Measurements from ENCODE around the gene SURF4. TPM values are rescaled to one million over a fixed set of nuclear protein-coding genes. Genes with fewer than 3 reads are reported as not detected.

Gene SURF4
- total and polyA plus RNA-seq, 2 of the 13 experiments (the other 11 are each of a cell fraction or from before 2014, with no cell fraction given) = 220 to 265 TPM

DNA sequence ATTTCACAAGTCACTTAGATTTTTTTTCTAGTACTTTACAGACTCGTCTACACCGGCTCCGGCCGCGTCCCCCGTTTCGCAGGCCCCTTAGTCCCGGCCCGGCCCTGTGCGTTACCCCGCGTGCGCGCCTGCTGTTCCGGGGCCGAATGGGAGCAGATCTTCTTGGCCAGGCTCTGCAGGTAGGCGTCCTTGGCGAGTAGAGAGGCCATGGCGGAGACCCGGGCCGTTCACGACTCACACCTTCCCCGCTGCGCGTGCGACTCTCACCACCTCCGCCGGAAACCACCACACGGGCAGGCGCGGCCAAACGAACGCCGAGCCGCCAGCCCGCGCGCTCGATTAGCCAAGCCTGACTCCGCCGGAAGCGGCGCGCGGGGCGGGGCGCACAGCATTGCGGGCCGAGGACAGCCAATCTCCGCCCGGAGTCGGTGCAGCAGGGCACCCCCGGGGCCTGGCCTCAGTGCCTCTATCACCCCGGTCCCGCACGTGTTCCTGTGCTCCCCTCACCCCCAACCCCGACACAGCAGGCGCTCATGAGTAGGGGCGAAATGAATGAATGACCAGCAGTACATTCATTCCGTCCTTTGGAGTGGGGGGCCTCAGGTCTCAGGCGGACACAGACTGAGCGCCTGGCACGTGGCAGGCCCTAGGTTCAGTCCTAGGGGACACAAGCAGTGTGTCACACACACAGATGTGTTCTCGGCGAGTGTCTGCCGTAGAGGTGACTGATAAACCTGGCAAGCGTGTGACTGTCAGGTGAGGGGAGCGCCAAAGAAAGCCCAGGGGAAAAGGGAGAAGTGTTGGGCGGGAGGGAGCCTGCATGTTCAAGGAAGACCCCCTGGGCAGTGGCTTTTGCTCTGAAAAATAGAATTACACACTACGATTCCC is 39.7 kb downstream of the SURF4 start, which contains the start of gene SURF6 (continued):
- TF ChIP-seq NFIB (CRISPR knock-in tag; IDR thresholded peaks at IDR 0.05; ENCODE audit: borderline replicate concordance) (0 out of 2 replicates have a peak, but pooled peaks have one; percentile 53), TBX2 (CRISPR knock-in tag; IDR thresholded peaks at IDR 0.05; ENCODE audit: borderline replicate concordance) (peak; percentile 99), ZFP37 (CRISPR knock-in tag; IDR thresholded peaks at IDR 0.05; ENCODE audit: borderline replicate concordance) (peak; percentile 82), PCBP1 (IDR thresholded peaks at IDR 0.05; ENCODE audit: borderline replicate concordance, low read depth, low read length) (no peak), ZBTB21 (CRISPR knock-in tag; IDR thresholded peaks at IDR 0.05) (peak; percentile 32; the same call in 1 of the 2 replicates), NFIC (IDR thresholded peaks at IDR 0.05; ENCODE audit: low read length) (no peak)
- TF ChIP-seq, protein P1, sequence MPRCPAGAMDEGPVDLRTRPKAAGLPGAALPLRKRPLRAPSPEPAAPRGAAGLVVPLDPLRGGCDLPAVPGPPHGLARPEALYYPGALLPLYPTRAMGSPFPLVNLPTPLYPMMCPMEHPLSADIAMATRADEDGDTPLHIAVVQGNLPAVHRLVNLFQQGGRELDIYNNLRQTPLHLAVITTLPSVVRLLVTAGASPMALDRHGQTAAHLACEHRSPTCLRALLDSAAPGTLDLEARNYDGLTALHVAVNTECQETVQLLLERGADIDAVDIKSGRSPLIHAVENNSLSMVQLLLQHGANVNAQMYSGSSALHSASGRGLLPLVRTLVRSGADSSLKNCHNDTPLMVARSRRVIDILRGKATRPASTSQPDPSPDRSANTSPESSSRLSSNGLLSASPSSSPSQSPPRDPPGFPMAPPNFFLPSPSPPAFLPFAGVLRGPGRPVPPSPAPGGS (CRISPR knock-in tag; IDR thresholded peaks at IDR 0.05) = peak; percentile 82
- TF ChIP-seq, protein P2, sequence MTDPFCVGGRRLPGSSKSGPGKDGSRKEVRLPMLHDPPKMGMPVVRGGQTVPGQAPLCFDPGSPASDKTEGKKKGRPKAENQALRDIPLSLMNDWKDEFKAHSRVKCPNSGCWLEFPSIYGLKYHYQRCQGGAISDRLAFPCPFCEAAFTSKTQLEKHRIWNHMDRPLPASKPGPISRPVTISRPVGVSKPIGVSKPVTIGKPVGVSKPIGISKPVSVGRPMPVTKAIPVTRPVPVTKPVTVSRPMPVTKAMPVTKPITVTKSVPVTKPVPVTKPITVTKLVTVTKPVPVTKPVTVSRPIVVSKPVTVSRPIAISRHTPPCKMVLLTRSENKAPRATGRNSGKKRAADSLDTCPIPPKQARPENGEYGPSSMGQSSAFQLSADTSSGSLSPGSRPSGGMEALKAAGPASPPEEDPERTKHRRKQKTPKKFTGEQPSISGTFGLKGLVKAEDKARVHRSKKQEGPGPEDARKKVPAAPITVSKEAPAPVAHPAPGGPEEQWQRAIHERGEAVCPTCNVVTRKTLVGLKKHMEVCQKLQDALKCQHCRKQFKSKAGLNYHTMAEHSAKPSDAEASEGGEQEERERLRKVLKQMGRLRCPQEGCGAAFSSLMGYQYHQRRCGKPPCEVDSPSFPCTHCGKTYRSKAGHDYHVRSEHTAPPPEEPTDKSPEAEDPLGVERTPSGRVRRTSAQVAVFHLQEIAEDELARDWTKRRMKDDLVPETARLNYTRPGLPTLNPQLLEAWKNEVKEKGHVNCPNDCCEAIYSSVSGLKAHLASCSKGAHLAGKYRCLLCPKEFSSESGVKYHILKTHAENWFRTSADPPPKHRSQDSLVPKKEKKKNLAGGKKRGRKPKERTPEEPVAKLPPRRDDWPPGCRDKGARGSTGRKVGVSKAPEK (CRISPR knock-in tag; IDR thresholded peaks at IDR 0.05; ENCODE audit: borderline replicate concordance) = no peak
- TF ChIP-seq, protein P3, sequence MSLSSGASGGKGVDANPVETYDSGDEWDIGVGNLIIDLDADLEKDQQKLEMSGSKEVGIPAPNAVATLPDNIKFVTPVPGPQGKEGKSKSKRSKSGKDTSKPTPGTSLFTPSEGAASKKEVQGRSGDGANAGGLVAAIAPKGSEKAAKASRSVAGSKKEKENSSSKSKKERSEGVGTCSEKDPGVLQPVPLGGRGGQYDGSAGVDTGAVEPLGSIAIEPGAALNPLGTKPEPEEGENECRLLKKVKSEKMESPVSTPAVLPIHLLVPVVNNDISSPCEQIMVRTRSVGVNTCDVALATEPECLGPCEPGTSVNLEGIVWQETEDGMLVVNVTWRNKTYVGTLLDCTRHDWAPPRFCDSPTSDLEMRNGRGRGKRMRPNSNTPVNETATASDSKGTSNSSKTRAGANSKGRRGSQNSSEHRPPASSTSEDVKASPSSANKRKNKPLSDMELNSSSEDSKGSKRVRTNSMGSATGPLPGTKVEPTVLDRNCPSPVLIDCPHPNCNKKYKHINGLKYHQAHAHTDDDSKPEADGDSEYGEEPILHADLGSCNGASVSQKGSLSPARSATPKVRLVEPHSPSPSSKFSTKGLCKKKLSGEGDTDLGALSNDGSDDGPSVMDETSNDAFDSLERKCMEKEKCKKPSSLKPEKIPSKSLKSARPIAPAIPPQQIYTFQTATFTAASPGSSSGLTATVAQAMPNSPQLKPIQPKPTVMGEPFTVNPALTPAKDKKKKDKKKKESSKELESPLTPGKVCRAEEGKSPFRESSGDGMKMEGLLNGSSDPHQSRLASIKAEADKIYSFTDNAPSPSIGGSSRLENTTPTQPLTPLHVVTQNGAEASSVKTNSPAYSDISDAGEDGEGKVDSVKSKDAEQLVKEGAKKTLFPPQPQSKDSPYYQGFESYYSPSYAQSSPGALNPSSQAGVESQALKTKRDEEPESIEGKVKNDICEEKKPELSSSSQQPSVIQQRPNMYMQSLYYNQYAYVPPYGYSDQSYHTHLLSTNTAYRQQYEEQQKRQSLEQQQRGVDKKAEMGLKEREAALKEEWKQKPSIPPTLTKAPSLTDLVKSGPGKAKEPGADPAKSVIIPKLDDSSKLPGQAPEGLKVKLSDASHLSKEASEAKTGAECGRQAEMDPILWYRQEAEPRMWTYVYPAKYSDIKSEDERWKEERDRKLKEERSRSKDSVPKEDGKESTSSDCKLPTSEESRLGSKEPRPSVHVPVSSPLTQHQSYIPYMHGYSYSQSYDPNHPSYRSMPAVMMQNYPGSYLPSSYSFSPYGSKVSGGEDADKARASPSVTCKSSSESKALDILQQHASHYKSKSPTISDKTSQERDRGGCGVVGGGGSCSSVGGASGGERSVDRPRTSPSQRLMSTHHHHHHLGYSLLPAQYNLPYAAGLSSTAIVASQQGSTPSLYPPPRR (CRISPR knock-in tag; IDR thresholded peaks at IDR 0.05; ENCODE audit: borderline replicate concordance) = 0 out of 2 replicates have a peak, but pooled peaks have one; percentile 29
- TF ChIP-seq, protein P4, sequence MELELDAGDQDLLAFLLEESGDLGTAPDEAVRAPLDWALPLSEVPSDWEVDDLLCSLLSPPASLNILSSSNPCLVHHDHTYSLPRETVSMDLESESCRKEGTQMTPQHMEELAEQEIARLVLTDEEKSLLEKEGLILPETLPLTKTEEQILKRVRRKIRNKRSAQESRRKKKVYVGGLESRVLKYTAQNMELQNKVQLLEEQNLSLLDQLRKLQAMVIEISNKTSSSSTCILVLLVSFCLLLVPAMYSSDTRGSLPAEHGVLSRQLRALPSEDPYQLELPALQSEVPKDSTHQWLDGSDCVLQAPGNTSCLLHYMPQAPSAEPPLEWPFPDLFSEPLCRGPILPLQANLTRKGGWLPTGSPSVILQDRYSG (CRISPR knock-in tag; IDR thresholded peaks at IDR 0.05) = peak; percentile 94
- TF ChIP-seq, protein P5, sequence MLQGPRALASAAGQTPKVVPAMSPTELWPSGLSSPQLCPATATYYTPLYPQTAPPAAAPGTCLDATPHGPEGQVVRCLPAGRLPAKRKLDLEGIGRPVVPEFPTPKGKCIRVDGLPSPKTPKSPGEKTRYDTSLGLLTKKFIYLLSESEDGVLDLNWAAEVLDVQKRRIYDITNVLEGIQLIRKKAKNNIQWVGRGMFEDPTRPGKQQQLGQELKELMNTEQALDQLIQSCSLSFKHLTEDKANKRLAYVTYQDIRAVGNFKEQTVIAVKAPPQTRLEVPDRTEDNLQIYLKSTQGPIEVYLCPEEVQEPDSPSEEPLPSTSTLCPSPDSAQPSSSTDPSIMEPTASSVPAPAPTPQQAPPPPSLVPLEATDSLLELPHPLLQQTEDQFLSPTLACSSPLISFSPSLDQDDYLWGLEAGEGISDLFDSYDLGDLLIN (CRISPR knock-in tag; IDR thresholded peaks at IDR 0.05; ENCODE audit: borderline replicate concordance) = no peak; the same call in 1 of the 2 replicates
- TF ChIP-seq, protein P6, sequence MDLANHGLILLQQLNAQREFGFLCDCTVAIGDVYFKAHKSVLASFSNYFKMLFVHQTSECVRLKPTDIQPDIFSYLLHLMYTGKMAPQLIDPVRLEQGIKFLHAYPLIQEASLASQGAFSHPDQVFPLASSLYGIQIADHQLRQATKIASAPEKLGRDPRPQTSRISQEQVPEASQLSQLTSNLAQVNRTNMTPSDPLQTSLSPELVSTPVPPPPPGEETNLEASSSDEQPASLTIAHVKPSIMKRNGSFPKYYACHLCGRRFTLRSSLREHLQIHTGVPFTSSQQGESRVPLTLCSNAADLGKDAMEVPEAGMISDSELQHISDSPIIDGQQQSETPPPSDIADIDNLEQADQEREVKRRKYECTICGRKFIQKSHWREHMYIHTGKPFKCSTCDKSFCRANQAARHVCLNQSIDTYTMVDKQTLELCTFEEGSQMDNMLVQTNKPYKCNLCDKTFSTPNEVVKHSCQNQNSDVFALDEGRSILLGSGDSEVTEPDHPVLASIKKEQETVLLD (CRISPR knock-in tag; IDR thresholded peaks at IDR 0.05; ENCODE audit: low read depth) = peak; percentile 93
